RCC 7860 (cell line): ENCODE measurements around the gene NDUFA3.

ENCODE experiments used
- DNase-seq: peaks from one replicate; pipeline ENCODE4 v3.0.0-alpha.2; 2015; ENCODE audit warnings: low spot score
- FAIRE-seq: peaks from 2 replicates; lab custom pipeline; 2012; peaks lifted over from hg19 to GRCh38; lab: Jason Lieb, UNC

The NDUFA3 gene

GRCh38 chr19:54137699-54138488, 35.2 kb downstream of the NDUFA3 start, which contains the start of gene CNOT3:
TSS of gene CNOT3 (plus strand) at chr19:54137762. CDS start at chr19:54142979, 5,217 bp downstream.
- FAIRE-seq (no peak), DNase-seq (no peak)

- DNase-seq (no peak), FAIRE-seq (no peak)
These were observed 36.0 kb downstream of the NDUFA3 start for GRCh38 chr19:54138489-54139256.

- FAIRE-seq: no peak
These were observed 38.7 kb downstream of the NDUFA3 start for GRCh38 chr19:54141356-54141755.

GRCh38 chr19:54142166-54142780, 39.6 kb downstream of the NDUFA3 start:
- no peak for DNase-seq

More at GRCh38 chr19:54141356-54141755, 38.7 kb downstream of the NDUFA3 start:
- no peak for DNase-seq

GRCh38 chr19:54145541-54146158, 43.0 kb downstream of the NDUFA3 start:
- no peak for FAIRE-seq
- DNase-seq: no peak

More at GRCh38 chr19:54142166-54142780, 39.6 kb downstream of the NDUFA3 start:
- no peak for FAIRE-seq

- no peak for FAIRE-seq
- DNase-seq: no peak
These were observed 45.0 kb downstream of the NDUFA3 start for GRCh38 chr19:54147676-54148075.

GRCh38 chr19:54148158-54148557, 45.5 kb downstream of the NDUFA3 start:
- FAIRE-seq: no peak

GRCh38 chr19:54149021-54149812, 46.6 kb downstream of the NDUFA3 start:
- no peak for FAIRE-seq

More at GRCh38 chr19:54148158-54148557, 45.5 kb downstream of the NDUFA3 start:
- DNase-seq: no peak

GRCh38 chr19:54151362-54152035, 48.8 kb downstream of the NDUFA3 start:
- DNase-seq (no peak), FAIRE-seq (no peak)

More at GRCh38 chr19:54149021-54149812, 46.6 kb downstream of the NDUFA3 start:
- DNase-seq: no peak

GRCh38 chr19:54152267-54152666, 49.6 kb downstream of the NDUFA3 start:
- DNase-seq (no peak), FAIRE-seq (no peak)

GRCh38 chr19:54152878-54153524, 50.3 kb downstream of the NDUFA3 start:
- no peak for FAIRE-seq
- DNase-seq: no peak

- no peak for DNase-seq
- FAIRE-seq: no peak
These were observed 51.2 kb downstream of the NDUFA3 start for GRCh38 chr19:54153731-54154326.

- DNase-seq (no peak), FAIRE-seq (no peak)
These were observed 52.1 kb downstream of the NDUFA3 start for GRCh38 chr19:54154603-54155345.

GRCh38 chr19:54155694-54156093, 53.0 kb downstream of the NDUFA3 start:
- DNase-seq: no peak
- no peak for FAIRE-seq

- FAIRE-seq (no peak), DNase-seq (no peak)
These were observed 53.8 kb downstream of the NDUFA3 start for GRCh38 chr19:54156490-54156889.

GRCh38 chr19:54156953-54157352, 54.3 kb downstream of the NDUFA3 start:
- no peak for FAIRE-seq
- no peak for DNase-seq
